ENCODE data around the gene GJB4.
"Not testable (repeated sequence)": the region's sequence is repeated elsewhere in the genome, so short reads cannot be mapped to it uniquely, and the experiment has no call there.

GJB4 gene

GRCh38 chr1:34759503-34760357, at the start of gene GJB4:
TSS of gene GJB4 (plus strand) at chr1:34759740. CDS start at chr1:34761255, 1,515 bp downstream.
- no peak for DNase-seq

- no peak for DNase-seq
Measured at GRCh38 chr1:34710812-34711211, 48.7 kb upstream of the GJB4 start.

GRCh38 chr1:34711485-34711884, 48.1 kb upstream of the GJB4 start:
- no peak for DNase-seq

- DNase-seq = no peak
Measured at GRCh38 chr1:34712007-34712688, 47.4 kb upstream of the GJB4 start.

GRCh38 chr1:34713443-34713842, 46.1 kb upstream of the GJB4 start:
- DNase-seq = no peak

- no peak for DNase-seq
Measured at GRCh38 chr1:34714386-34714785, 45.2 kb upstream of the GJB4 start.

GRCh38 chr1:34715139-34715538, 44.4 kb upstream of the GJB4 start:
- DNase-seq = no peak

GRCh38 chr1:34721241-34721640, 38.3 kb upstream of the GJB4 start:
- no peak for DNase-seq

- no peak for DNase-seq
Measured at GRCh38 chr1:34721646-34722355, 37.7 kb upstream of the GJB4 start.

GRCh38 chr1:34726861-34727260, 32.7 kb upstream of the GJB4 start:
- DNase-seq = no peak

- no peak for DNase-seq
Measured at GRCh38 chr1:34730485-34730884, 29.1 kb upstream of the GJB4 start.

- not testable (repeated sequence) for DNase-seq
Measured at GRCh38 chr1:34732831-34733230, 26.7 kb upstream of the GJB4 start.

GRCh38 chr1:34736692-34737091, 22.8 kb upstream of the GJB4 start:
- no peak for DNase-seq

GRCh38 chr1:34737236-34737635, 22.3 kb upstream of the GJB4 start:
- DNase-seq = not testable (repeated sequence)

GRCh38 chr1:34739613-34740012, 19.9 kb upstream of the GJB4 start:
- DNase-seq = no peak

- DNase-seq = no peak
Measured at GRCh38 chr1:34740161-34740868, 19.2 kb upstream of the GJB4 start.

GRCh38 chr1:34742667-34743270, 16.8 kb upstream of the GJB4 start:
- DNase-seq = peak; percentile 46 to 78 (median 66)

GRCh38 chr1:34743775-34744174, 15.8 kb upstream of the GJB4 start:
- DNase-seq = no peak

GRCh38 chr1:34744851-34745250, 14.7 kb upstream of the GJB4 start:
- DNase-seq = no peak

GRCh38 chr1:34745666-34746065, 13.9 kb upstream of the GJB4 start:
- DNase-seq = no peak

- no peak for DNase-seq
Measured at GRCh38 chr1:34746101-34746500, 13.4 kb upstream of the GJB4 start.

Measured in activated naive CD4-positive, alpha-beta T cell (primary cell).